Muscle layer of colon (tissue), 2 donors: Measurements from ENCODE around the gene PRXL2B.
"Not testable (repeated sequence)": the region's sequence is repeated elsewhere in the genome, so short reads cannot be mapped to it uniquely, and the experiment has no call there.

Source experiments
- H3K27ac ChIP-seq: one replicate; pipeline ENCODE4 v1.7.0; 2013; ENCODE audit warnings: low read depth, mild to moderate bottlenecking, low read length, moderate library complexity
- H3K27me3 ChIP-seq, 2 donors: one replicate each; pipeline ENCODE4 v1.7.0; 2013; ENCODE audit warnings: low read length in 2 of 2, mild to moderate bottlenecking in 2 of 2; ENCODE audit not compliant: insufficient read depth in 2 of 2, control insufficient read depth in 1 of 2
- H3K36me3 ChIP-seq: one replicate; pipeline ENCODE4 v1.7.0; 2013; ENCODE audit warnings: mild to moderate bottlenecking, low read length; ENCODE audit not compliant: insufficient read depth
- H3K4me1 ChIP-seq: one replicate; pipeline ENCODE4 v1.7.0; 2013; ENCODE audit warnings: mild to moderate bottlenecking, low read length; ENCODE audit not compliant: insufficient read depth
- H3K4me3 ChIP-seq, 2 donors: one replicate each; pipeline ENCODE4 v1.7.0; 2013; ENCODE audit warnings: low read length in 2 of 2, low read depth in 1 of 2, mild to moderate bottlenecking in 1 of 2, moderate library complexity in 1 of 2
- H3K9ac ChIP-seq: one replicate; pipeline ENCODE4 v1.7.0; 2013; ENCODE audit warnings: low read length
- H3K9me3 ChIP-seq: one replicate; pipeline ENCODE4 v1.7.0; 2013; ENCODE audit warnings: mild to moderate bottlenecking, low read length
- donor health status: abdominal sarcoma.
- donor health status: Adenocarcinoma of cecum.

Gene PRXL2B

DNA sequence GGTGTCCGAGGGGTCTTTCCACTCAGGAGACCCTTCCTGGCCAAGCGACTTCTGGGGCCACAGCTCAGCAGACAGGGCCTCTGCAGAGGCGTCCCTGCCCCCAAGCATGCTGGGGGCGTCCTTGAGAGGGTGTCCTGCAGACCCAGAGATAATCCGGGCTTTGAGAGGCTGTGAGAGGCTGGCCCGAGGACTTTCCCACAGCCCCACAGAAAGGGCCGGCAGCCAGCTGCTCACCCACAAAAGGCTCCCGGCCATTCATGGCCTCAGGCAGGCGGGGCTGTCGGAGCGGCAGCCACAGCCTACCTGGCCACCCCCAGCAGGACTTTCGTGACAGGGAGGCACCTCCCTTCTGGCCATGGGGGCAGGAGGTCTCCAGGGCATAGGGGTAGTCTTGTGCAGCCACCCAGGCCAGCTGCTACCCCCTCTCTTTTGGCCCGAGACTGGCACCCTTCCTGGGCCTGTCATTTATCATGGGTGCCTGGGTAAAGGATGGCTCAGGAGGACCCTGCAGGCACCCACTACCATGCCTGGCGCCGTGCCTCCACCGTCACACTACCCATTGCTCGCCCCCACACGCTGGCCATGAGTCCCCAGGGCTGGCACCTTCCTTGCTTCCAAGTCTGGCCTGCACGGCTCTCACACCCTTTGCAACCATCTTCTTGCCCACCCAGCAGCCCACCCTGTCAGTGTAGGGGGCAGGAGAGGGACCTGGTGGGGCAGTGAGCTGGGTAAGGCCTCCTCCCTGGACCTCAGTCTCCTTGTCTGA, 41.5 kb upstream of the PRXL2B start:
- Histone ChIP-seq H3K9me3 (no peaks in the 10 kb centered on the region), H3K4me1 (peaks cover 26% of the 10 kb centered on the region), H3K36me3 (no peaks in the 10 kb centered on the region), H3K27ac (no peak overlapping the region), H3K4me3 (no peak overlapping the region), H3K27me3 (peaks cover 0 to 73% of the 10 kb centered on the region in 2 donors), H3K9ac (no peak overlapping the region)

- no peak overlapping the region for H3K9ac ChIP-seq
- H3K27ac ChIP-seq = no peak overlapping the region
- peaks cover 26% of the 10 kb centered on the region for H3K4me1 ChIP-seq
- H3K9me3 ChIP-seq = no peaks in the 10 kb centered on the region
- no peaks in the 10 kb centered on the region for H3K36me3 ChIP-seq
- peaks cover 0 to 64% of the 10 kb centered on the region in 2 donors for H3K27me3 ChIP-seq
- H3K4me3 ChIP-seq = no peak overlapping the region
These were observed 40.6 kb upstream of the PRXL2B start for GRCh38 chr1:2545754-2546514.

DNA sequence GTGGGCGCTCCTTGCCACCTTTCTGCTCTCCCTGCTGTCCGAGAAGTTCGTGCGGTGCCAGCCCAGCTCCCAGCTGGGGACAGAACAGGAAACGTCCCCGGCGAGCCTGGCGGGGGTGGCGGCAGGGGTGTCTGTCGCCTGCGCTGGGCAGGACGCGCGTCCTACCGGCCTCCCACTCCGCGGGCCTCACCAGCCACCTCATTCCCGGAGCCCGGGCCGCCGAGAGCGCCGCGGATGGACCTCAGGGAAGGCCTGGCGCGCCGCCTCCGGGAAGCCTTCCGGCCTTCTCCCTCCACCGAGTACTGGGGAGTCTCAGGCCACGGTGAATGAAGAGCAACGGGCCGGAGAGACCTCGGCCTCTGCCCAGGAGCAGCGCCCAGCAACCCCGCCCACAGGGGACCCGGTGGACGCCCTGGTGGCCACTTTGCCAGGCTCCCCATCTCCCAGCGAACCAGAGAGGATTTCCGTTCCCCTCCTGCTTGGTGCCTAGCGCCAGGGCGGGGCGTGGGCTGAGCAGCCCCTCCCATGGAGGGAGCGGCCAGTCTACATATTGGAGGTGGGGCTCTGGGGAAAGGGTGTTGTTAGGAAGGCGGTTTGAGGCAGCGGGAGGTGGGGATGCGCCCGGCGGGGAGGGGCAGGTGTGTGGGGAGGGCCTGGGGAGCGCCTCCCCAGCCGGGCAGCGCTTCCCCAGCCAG, 39.9 kb upstream of the PRXL2B start:
- no peak overlapping the region for H3K9ac ChIP-seq

DNA sequence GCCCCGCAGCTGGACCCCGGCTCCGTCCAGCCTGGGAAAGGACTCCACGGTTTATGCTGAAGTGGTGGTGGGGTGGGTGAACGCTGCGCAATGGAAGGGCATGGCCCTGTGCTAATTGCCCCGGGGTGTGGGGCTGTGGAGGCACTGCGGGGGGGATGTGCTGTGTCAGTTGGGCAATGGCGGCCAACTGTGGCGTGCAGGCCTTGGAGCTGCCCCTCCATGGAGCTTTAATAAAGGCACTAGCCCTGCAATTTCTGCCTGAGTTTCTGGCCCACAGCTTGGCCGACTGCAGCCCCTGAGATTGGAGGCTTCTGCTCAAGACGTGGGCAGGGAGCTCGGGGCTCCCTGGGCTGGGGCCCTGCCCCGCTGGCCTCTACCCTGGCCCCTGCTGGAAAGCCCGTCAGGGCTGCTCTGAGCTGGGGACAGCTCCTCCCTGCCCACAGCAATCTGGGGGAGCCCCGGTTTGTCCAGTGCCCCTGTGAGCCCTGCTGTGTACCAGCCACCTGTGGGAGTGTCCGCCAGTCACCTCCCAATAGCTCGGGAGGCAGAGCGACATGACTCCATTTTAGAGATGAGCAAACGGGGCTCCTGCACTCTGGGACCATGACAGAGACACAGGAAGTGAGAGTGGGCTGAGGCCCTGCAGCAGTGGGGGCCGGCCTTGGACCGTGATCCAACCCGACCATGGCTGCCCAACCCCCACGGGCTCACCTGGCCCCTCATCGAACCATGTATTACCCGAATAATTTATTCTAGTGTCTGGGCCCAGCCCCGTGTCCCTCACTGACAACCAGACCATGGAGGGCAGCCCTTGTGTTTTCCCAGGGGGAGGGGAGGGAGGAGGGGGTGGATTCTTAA, 39.1 kb upstream of the PRXL2B start:
- Histone ChIP-seq H3K27me3 (peaks cover 0 to 54% of the 10 kb centered on the region in 2 donors), H3K4me1 (peaks cover 26% of the 10 kb centered on the region), H3K9me3 (no peaks in the 10 kb centered on the region), H3K9ac (no peak overlapping the region), H3K27ac (no peak overlapping the region), H3K4me3 (peak overlapping the region in 1 of 2 donors; percentile 47), H3K36me3 (no peaks in the 10 kb centered on the region)

More for the DNA sequence above, 39.9 kb upstream of the PRXL2B start:
- H3K4me1 ChIP-seq = peaks cover 26% of the 10 kb centered on the region
- peak overlapping the region in 1 of 2 donors; percentile 47 for H3K4me3 ChIP-seq
- H3K36me3 ChIP-seq = no peaks in the 10 kb centered on the region
- H3K9me3 ChIP-seq = no peaks in the 10 kb centered on the region
- peaks cover 0 to 57% of the 10 kb centered on the region in 2 donors for H3K27me3 ChIP-seq
- no peak overlapping the region for H3K27ac ChIP-seq

DNA sequence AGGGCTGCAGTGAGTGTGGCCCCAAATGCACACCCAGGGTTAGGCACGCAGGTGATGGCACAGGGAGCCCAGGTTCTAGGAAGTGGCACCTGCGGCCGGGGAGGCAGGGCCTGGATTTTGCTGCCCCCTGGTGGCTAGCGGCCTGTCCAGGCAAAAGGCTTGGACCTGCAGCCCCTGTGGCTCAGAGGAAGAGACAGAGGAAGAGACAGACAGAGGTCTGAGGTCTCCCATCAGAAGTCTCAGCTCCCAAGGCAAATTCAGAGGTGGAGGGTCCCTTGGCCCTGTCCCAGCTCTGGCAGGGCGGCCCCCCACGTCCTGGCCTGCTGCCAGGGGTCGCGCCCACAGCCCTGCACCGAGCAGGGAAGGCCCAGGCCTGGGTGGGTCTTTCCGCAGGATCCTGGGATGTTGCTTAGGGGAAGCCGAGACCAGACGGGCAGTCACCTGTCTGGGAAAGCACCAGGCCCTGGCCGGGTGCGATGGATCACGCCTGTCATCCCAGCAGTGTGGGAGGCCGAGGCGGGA, 38.4 kb upstream of the PRXL2B start:
- Histone ChIP-seq H3K4me1 (peaks cover 26% of the 10 kb centered on the region), H3K27ac (peak overlapping the region; percentile 27), H3K27me3 (peaks cover 0 to 47% of the 10 kb centered on the region in 2 donors), H3K4me3 (peak overlapping the region in 1 of 2 donors; percentile 47), H3K9ac (no peak overlapping the region), H3K36me3 (no peaks in the 10 kb centered on the region), H3K9me3 (no peaks in the 10 kb centered on the region)

DNA sequence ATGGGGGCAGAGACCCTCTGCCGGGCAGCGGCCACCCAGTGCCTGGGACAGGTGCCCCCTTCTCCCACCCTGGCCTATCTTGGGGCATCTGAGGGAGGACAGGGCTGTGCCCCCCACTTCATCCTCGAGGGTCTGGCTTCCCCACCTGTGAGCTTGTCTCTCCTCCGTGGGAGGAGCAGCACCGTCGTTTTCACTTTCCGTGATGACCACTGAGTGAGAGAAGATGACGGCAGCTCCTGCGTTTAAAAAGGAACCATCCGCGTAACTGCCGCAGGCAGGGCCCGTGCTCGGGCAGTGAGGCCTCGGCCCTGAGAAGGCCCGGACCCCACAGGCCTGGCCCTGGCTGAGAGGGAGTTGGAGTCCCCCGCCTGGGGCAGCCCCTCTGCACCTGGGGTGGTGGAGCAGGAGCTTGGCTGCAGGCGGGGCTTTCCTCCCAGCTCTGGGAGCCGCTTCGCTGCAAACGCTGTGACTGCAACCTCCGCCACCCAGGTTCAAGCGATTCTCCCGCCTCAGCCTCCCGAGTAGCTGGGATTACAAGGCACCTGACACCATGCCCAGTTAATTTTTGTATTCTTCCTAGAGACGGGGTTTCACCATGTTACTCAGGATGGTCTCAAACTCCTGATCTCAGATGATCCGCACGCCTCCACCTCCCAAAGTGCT, 37.1 kb upstream of the PRXL2B start:
- H3K27me3 ChIP-seq = peaks cover 0 to 33% of the 10 kb centered on the region in 2 donors
- peaks cover 22% of the 10 kb centered on the region for H3K4me1 ChIP-seq
- peak overlapping the region; percentile 41 for H3K27ac ChIP-seq
- not testable (repeated sequence) for H3K9ac ChIP-seq, H3K4me3 ChIP-seq, H3K36me3 ChIP-seq, H3K9me3 ChIP-seq

DNA sequence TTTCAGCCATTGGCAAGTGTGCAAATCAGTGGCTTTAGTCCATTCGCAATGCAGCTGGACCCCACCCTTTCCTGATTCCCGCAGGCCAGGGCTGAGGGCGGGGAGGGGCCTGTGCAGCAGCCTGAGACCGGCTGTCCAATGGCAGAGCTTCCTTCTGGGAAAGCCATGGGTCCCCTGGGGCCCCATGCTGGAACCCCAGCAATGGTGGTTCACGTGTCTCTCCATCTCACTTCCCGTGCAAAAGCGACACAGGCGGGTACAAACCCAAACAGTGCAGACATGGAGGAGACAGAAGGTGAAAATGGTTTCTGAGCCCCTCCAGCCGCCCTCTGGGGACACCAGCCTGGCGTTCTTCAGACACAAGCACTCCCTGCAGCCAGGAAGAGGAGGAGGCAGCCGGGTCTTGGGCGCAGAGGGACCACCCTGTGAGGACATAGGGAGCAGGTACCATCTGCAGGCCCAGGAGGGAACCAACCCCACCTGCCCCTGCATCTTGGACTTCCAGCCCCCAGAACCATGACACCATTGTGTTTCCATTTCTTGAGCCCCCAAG, 36.2 kb upstream of the PRXL2B start:
- H3K36me3 ChIP-seq = not testable (repeated sequence)

DNA sequence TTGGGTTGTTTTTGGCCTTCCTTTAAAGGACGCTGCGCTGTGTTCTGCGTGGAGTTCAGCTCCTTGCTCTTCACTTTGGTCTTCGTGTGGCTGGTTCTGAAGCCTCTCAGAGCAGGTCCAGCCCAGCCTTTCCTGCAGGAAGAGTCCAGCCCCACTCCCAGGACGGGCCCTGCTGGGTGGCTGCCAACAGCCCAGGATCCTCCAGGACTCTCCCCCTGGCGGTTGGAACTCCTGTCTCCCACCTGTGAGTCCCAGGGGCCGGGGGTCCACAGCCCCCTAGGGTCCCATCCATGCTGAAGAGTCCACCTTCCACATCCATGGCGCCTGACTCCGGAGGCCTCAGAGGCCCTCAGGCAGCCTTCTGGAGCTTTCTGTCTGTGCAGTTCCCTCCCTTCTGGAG, 35.0 kb upstream of the PRXL2B start:
- Histone ChIP-seq H3K27me3 (peaks cover 0 to 15% of the 10 kb centered on the region in 2 donors), H3K4me1 (peaks cover 29% of the 10 kb centered on the region)
- H3K9me3 ChIP-seq, H3K36me3 ChIP-seq, H3K27ac ChIP-seq, H3K9ac ChIP-seq, H3K4me3 ChIP-seq: not testable (repeated sequence)

More for the DNA sequence above, 36.2 kb upstream of the PRXL2B start:
- peaks cover 0 to 25% of the 10 kb centered on the region in 2 donors for H3K27me3 ChIP-seq
- H3K4me1 ChIP-seq = peaks cover 29% of the 10 kb centered on the region
- H3K4me3 ChIP-seq, H3K9me3 ChIP-seq, H3K9ac ChIP-seq, H3K27ac ChIP-seq: not testable (repeated sequence)

DNA sequence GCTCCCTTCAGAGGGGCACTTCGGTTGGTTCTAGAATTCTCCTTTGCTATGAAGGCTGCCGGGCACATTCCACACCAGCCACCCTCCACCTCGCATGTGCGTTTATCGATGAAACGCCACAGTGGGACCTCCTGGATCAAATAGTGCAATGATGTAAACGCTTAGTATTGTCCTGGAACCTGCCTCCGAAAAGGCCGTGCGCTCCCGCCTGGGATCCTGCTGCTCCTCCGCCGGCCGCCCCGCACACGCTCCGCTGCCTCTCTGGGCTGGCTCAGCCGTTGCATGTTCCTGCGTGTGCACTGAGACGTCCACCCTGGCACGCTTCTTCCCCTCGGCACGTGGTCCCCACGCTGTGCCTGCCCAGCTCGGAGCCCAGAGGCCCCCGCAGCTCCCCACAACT, 34.4 kb upstream of the PRXL2B start:
- H3K27me3 ChIP-seq = peaks cover 0 to 9% of the 10 kb centered on the region in 2 donors
- no peak overlapping the region for H3K9ac ChIP-seq
- no peak overlapping the region for H3K27ac ChIP-seq
- H3K36me3 ChIP-seq = no peaks in the 10 kb centered on the region
- no peaks in the 10 kb centered on the region for H3K9me3 ChIP-seq
- H3K4me3 ChIP-seq = no peak overlapping the region
- H3K4me1 ChIP-seq = peaks cover 30% of the 10 kb centered on the region

DNA sequence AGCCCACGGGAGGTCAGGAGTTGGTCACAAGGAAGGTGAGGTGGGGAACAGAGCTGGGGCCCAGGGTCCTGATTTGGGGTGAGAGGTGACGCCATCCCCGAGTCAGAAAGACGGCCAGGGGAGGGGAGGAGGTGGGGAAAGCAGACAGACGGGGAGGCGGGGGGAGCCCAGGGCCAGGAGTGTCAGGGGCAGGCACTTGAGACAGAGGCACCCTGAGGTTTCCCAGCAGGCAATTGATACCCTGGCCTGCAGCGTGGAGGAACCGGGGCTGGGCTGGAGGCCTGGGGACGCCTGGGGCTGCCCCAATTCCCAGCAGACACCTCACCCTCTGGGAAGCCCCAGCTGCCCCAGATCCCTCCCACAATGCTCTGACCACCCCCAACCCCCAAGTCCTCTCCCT, 33.5 kb upstream of the PRXL2B start:
- not testable (repeated sequence) for H3K9ac ChIP-seq, H3K36me3 ChIP-seq, H3K27me3 ChIP-seq, H3K27ac ChIP-seq, H3K9me3 ChIP-seq, H3K4me3 ChIP-seq
- H3K4me1 ChIP-seq = peaks cover 30% of the 10 kb centered on the region
